CD4-positive, alpha-beta T cell treated with Interleukin-4 for 4 hours (primary cell): Measurements from ENCODE around the gene SPRY4.
"Not testable (repeated sequence)": the region's sequence is repeated elsewhere in the genome, so short reads cannot be mapped to it uniquely, and the experiment has no call there.

Experiments used
- DNase-seq: peaks from one replicate; pipeline ENCODE4 v3.0.0-alpha.2; 2020

Gene SPRY4

GRCh38 chr5:142324871-142325724 lies at the start of gene SPRY4:
Gene SPRY4 (minus strand): TSS chr5:142325021. CDS start chr5:142315108, 9,913 bp downstream.
- DNase-seq, result peak; percentile 86

- no peak for DNase-seq
These were observed 43.7 kb upstream of the SPRY4 start for GRCh38 chr5:142368529-142368928.

- no peak for DNase-seq
These were observed 41.2 kb upstream of the SPRY4 start for GRCh38 chr5:142366007-142366406.

- no peak for DNase-seq
These were observed 39.7 kb upstream of the SPRY4 start for GRCh38 chr5:142364251-142365145.

GRCh38 chr5:142363619-142363963 lies 38.8 kb upstream of the SPRY4 start:
- DNase-seq, result no peak

- not testable (repeated sequence) for DNase-seq
These were observed 37.4 kb upstream of the SPRY4 start for GRCh38 chr5:142362193-142362592.

GRCh38 chr5:142360607-142361120 lies 35.8 kb upstream of the SPRY4 start:
- no peak for DNase-seq

- DNase-seq, result no peak
These were observed 35.3 kb upstream of the SPRY4 start for GRCh38 chr5:142360051-142360498.

GRCh38 chr5:142358648-142359047 lies 33.8 kb upstream of the SPRY4 start:
- DNase-seq, result no peak

- DNase-seq, result no peak
These were observed 33.3 kb upstream of the SPRY4 start for GRCh38 chr5:142358121-142358520.

GRCh38 chr5:142357469-142358090 lies 32.8 kb upstream of the SPRY4 start:
- DNase-seq, result no peak

GRCh38 chr5:142356716-142357468 lies 32.1 kb upstream of the SPRY4 start:
- peak; percentile 86 for DNase-seq

- no peak for DNase-seq
These were observed 31.5 kb upstream of the SPRY4 start for GRCh38 chr5:142356349-142356715.

- DNase-seq, result no peak
These were observed 28.3 kb upstream of the SPRY4 start for GRCh38 chr5:142353071-142353472.

GRCh38 chr5:142350021-142350420 lies 25.2 kb upstream of the SPRY4 start:
- no peak for DNase-seq

- no peak for DNase-seq
These were observed 21.9 kb upstream of the SPRY4 start for GRCh38 chr5:142346706-142347105.

- DNase-seq, result not testable (repeated sequence)
These were observed 20.1 kb upstream of the SPRY4 start for GRCh38 chr5:142344915-142345314.

GRCh38 chr5:142343531-142343930 lies 18.7 kb upstream of the SPRY4 start:
- no peak for DNase-seq

GRCh38 chr5:142342128-142342981 lies 17.5 kb upstream of the SPRY4 start:
- no peak for DNase-seq

GRCh38 chr5:142339781-142340180 lies 15.0 kb upstream of the SPRY4 start:
- DNase-seq, result no peak

- DNase-seq, result no peak
These were observed 9.7 kb upstream of the SPRY4 start for GRCh38 chr5:142334538-142334937.
